Muscle layer of duodenum (tissue), 2 donors: ENCODE measurements around the gene CABCOCO1.

Experiments used
- H3K27ac ChIP-seq: one replicate; pipeline ENCODE4 v1.7.0; 2013; ENCODE audit warnings: mild to moderate bottlenecking, low read length
- H3K27me3 ChIP-seq: one replicate; pipeline ENCODE4 v1.7.0; 2013; ENCODE audit warnings: low read depth, mild to moderate bottlenecking, control low read depth, low read length
- H3K36me3 ChIP-seq, 2 donors: one replicate each; pipeline ENCODE4 v1.7.0; 2013; ENCODE audit warnings: low read length in 2 of 2, control low read depth in 1 of 2, mild to moderate bottlenecking in 1 of 2; ENCODE audit not compliant: insufficient read depth in 2 of 2, control insufficient read depth in 1 of 2
- H3K4me1 ChIP-seq, 2 donors: one replicate each; pipeline ENCODE4 v1.7.0; 2013; ENCODE audit warnings: low read length in 2 of 2, mild to moderate bottlenecking in 2 of 2, control low read depth in 1 of 2, moderate library complexity in 1 of 2; ENCODE audit not compliant: insufficient read depth in 2 of 2, control insufficient read depth in 1 of 2
- H3K4me3 ChIP-seq, 2 donors: one replicate each; pipeline ENCODE4 v1.7.0; 2013; ENCODE audit warnings: low read length in 2 of 2, low read depth in 1 of 2, mild to moderate bottlenecking in 1 of 2
- H3K9me3 ChIP-seq, 2 donors: one replicate each; pipeline ENCODE4 v1.7.0; 2013; ENCODE audit warnings: low read length in 2 of 2, control low read depth in 1 of 2, mild to moderate bottlenecking in 1 of 2; ENCODE audit not compliant: control insufficient read depth in 1 of 2
- donor health status: healthy.

The CABCOCO1 gene

GRCh38 chr10:61792097-61792716 is 129.5 kb downstream of the CABCOCO1 start:
- Histone ChIP-seq H3K27me3 (no peaks in the 10 kb centered on the region), H3K4me1 (peaks cover 0 to 29% of the 10 kb centered on the region in 2 donors), H3K27ac (no peak overlapping the region), H3K36me3 (no peaks in the 10 kb centered on the region), H3K9me3 (no peaks in the 10 kb centered on the region), H3K4me3 (no peak overlapping the region)

GRCh38 chr10:61792921-61793320 is 130.2 kb downstream of the CABCOCO1 start:
- H3K4me1 ChIP-seq: peaks cover 0 to 25% of the 10 kb centered on the region in 2 donors
- no peak overlapping the region for H3K27ac ChIP-seq

GRCh38 chr10:61793760-61794703 is 131.3 kb downstream of the CABCOCO1 start:
- no peak overlapping the region for H3K4me3 ChIP-seq
- H3K27ac ChIP-seq: no peak overlapping the region
- H3K36me3 ChIP-seq: no peaks in the 10 kb centered on the region
- no peaks in the 10 kb centered on the region for H3K9me3 ChIP-seq
- peaks cover 0 to 25% of the 10 kb centered on the region in 2 donors for H3K4me1 ChIP-seq
- no peaks in the 10 kb centered on the region for H3K27me3 ChIP-seq

More at GRCh38 chr10:61792921-61793320, 130.2 kb downstream of the CABCOCO1 start:
- H3K4me3 ChIP-seq: no peak overlapping the region
- H3K9me3 ChIP-seq: no peaks in the 10 kb centered on the region
- no peaks in the 10 kb centered on the region for H3K27me3 ChIP-seq
- H3K36me3 ChIP-seq: no peaks in the 10 kb centered on the region

GRCh38 chr10:61795147-61795546 is 132.4 kb downstream of the CABCOCO1 start:
- Histone ChIP-seq H3K36me3 (no peaks in the 10 kb centered on the region), H3K4me1 (peaks cover 0 to 25% of the 10 kb centered on the region in 2 donors), H3K27me3 (no peaks in the 10 kb centered on the region), H3K9me3 (no peaks in the 10 kb centered on the region), H3K27ac (no peak overlapping the region), H3K4me3 (no peak overlapping the region)

GRCh38 chr10:61795551-61795950 is 132.8 kb downstream of the CABCOCO1 start:
- H3K4me1 ChIP-seq: peaks cover 0 to 23% of the 10 kb centered on the region in 2 donors
- H3K36me3 ChIP-seq: no peaks in the 10 kb centered on the region
- no peaks in the 10 kb centered on the region for H3K27me3 ChIP-seq
- no peaks in the 10 kb centered on the region for H3K9me3 ChIP-seq
- H3K27ac ChIP-seq: no peak overlapping the region
- no peak overlapping the region for H3K4me3 ChIP-seq

GRCh38 chr10:61796785-61797184 is 134.1 kb downstream of the CABCOCO1 start:
- peaks cover 0 to 16% of the 10 kb centered on the region in 2 donors for H3K4me1 ChIP-seq
- H3K27ac ChIP-seq: no peak overlapping the region
- H3K4me3 ChIP-seq: no peak overlapping the region

GRCh38 chr10:61797304-61798153 is 134.8 kb downstream of the CABCOCO1 start:
- no peaks in the 10 kb centered on the region for H3K36me3 ChIP-seq
- H3K27ac ChIP-seq: no peak overlapping the region
- no peak overlapping the region for H3K4me3 ChIP-seq
- H3K27me3 ChIP-seq: no peaks in the 10 kb centered on the region
- H3K4me1 ChIP-seq: peaks cover 0 to 16% of the 10 kb centered on the region in 2 donors
- no peaks in the 10 kb centered on the region for H3K9me3 ChIP-seq

More at GRCh38 chr10:61796785-61797184, 134.1 kb downstream of the CABCOCO1 start:
- H3K36me3 ChIP-seq: no peaks in the 10 kb centered on the region
- no peaks in the 10 kb centered on the region for H3K27me3 ChIP-seq
- H3K9me3 ChIP-seq: no peaks in the 10 kb centered on the region

- Histone ChIP-seq H3K4me1 (peaks cover 0 to 14% of the 10 kb centered on the region in 2 donors), H3K27ac (no peak overlapping the region), H3K36me3 (no peaks in the 10 kb centered on the region), H3K4me3 (no peak overlapping the region), H3K9me3 (no peaks in the 10 kb centered on the region), H3K27me3 (no peaks in the 10 kb centered on the region)
Observed at GRCh38 chr10:61798713-61799112, 136.0 kb downstream of the CABCOCO1 start.

- Histone ChIP-seq H3K36me3 (no peaks in the 10 kb centered on the region), H3K9me3 (no peaks in the 10 kb centered on the region), H3K4me3 (no peak overlapping the region), H3K27me3 (no peaks in the 10 kb centered on the region), H3K4me1 (no peaks in the 10 kb centered on the region), H3K27ac (no peak overlapping the region)
Observed at GRCh38 chr10:61801484-61801883, 138.8 kb downstream of the CABCOCO1 start.

GRCh38 chr10:61803269-61803668 is 140.5 kb downstream of the CABCOCO1 start:
- Histone ChIP-seq H3K27me3 (no peaks in the 10 kb centered on the region), H3K4me1 (no peaks in the 10 kb centered on the region), H3K9me3 (no peaks in the 10 kb centered on the region)

GRCh38 chr10:61804414-61804813 is 141.7 kb downstream of the CABCOCO1 start:
- Histone ChIP-seq H3K27me3 (no peaks in the 10 kb centered on the region), H3K4me1 (no peaks in the 10 kb centered on the region), H3K4me3 (no peak overlapping the region), H3K36me3 (no peaks in the 10 kb centered on the region), H3K27ac (no peak overlapping the region), H3K9me3 (no peaks in the 10 kb centered on the region)

More at GRCh38 chr10:61803269-61803668, 140.5 kb downstream of the CABCOCO1 start:
- Histone ChIP-seq H3K36me3 (no peaks in the 10 kb centered on the region), H3K27ac (no peak overlapping the region), H3K4me3 (no peak overlapping the region)
